Heart right ventricle (tissue), 16 donors: ENCODE measurements around the gene CCDC197. TPM values are rescaled to one million over a fixed set of nuclear protein-coding genes. Genes with fewer than 3 reads are reported as not detected.

ENCODE experiments used
- ATAC-seq, 8 donors: fragments of 200-7000 bp; cut with Tn5 transposase; one replicate each; pipeline ENCODE4 v1.9.1; 2020; ENCODE audit warnings: mild to moderate bottlenecking in 8 of 8, moderate library complexity in 8 of 8, moderate number of reproducible peaks in 1 of 8
- DNase-seq, 2 donors: peaks; one replicate each; pipeline ENCODE4 v3.0.0-alpha.2; 2020
- H3K27ac ChIP-seq, 10 donors: fragments of 200-600 bp; sonication (generic) in 2 of 10; one replicate each; pipeline versions ENCODE4 v1.5.0 to v1.8.0; 2020 to 2022; ENCODE audit warnings: mild to moderate bottlenecking in 3 of 10
- H3K27me3 ChIP-seq, 7 donors: fragments of 200-600 bp; one replicate each; pipeline ENCODE4 v1.8.0; 2021 to 2022; ENCODE audit warnings: mild to moderate bottlenecking in 2 of 7
- H3K36me3 ChIP-seq, 9 donors: fragments of 200-600 bp; sonication (generic) in 1 of 9; one replicate each; pipeline versions ENCODE4 v1.5.0 to v1.8.0; 2020 to 2022; ENCODE audit warnings: mild to moderate bottlenecking in 2 of 9
- H3K4me1 ChIP-seq, 9 donors: fragments of 200-600 bp; sonication (generic) in 1 of 9; one replicate each; pipeline versions ENCODE4 v1.5.0 to v1.8.0; 2020 to 2022; ENCODE audit warnings: mild to moderate bottlenecking in 4 of 9
- H3K4me3 ChIP-seq, 10 donors: fragments of 200-600 bp; sonication (generic) in 2 of 10; one replicate each; pipeline versions ENCODE4 v1.5.0 to v1.8.0; 2020 to 2022; ENCODE audit warnings: mild to moderate bottlenecking in 7 of 10, moderate library complexity in 2 of 10
- H3K9me3 ChIP-seq, 11 donors: fragments of 200-600 bp in 10 of 11; sonication (generic) in 2 of 11; one replicate each; pipeline versions ENCODE4 v1.5.0 to v1.8.0; 2013 to 2022; ENCODE audit warnings: mild to moderate bottlenecking in 2 of 11, control low read depth in 1 of 11, moderate library complexity in 1 of 11
- WGBS, 2 donors: extraction: QIAGEN DNeasy Blood & Tissue Kit; methylation state at CpG; one replicate each; pipeline ENCODE4 v1.1.7; 2013; ENCODE audit warnings: inconsistent platforms in 1 of 2; 5-methylcytosine and 5-hydroxymethylcytosine counted together
- intact Hi-C, 10 donors: fragments of 100-400 bp; cut with DNase I; formaldehyde crosslinking; loops; one replicate each; pipeline versions ENCODE4 v1.11.1 to v1.14.2; 2022
- polyA plus RNA-seq, 2 donors: library from polyadenylated mRNA; stranded (reverse); fragments of 200-250 nt; gene quantifications; one replicate each; pipeline ENCODE4 v1.2.3, GENCODE V29; 2013
- total RNA-seq, 10 donors: library from RNA; stranded (reverse); fragmentation: NEBNext Ultra II Directional in 3 of 10; extraction: Animal tissue kit (Norgen Biotek cat#: 25700) in 3 of 10; gene quantifications; one replicate each; pipeline versions ENCODE4 v1.2.1 to v1.2.4, GENCODE V29; 2021 to 2023
- TF ChIP-seq, protein P1 (sequence below), 9 donors: fragments of 200-600 bp; sonication (generic) in 2 of 9; IDR thresholded peaks; one replicate each; pipeline versions ENCODE4 v1.5.0 to v1.8.0; 2021 to 2022; ENCODE audit warnings: antibody characterized with exemption in 9 of 9, mild to moderate bottlenecking in 5 of 9, moderate library complexity in 1 of 9
- donor health status: Arrhythmogenic right ventricular cardiomyopathy.
- donor health status: ischemic (EF 13 %, LVEDD 7.1; RV severe dilation, severe dysfunction).
- donor health status: healthy with polysubstance abuse.
- donor health status: DM: no; HTN: yes; CAD: no.
- donor health status: DM: no; HTN: no; CAD: no.
- donor health status: ischemic (EF 25% LVEDD 6.9; RV normal size, moderate dysfunction).
- donor health status: ischemic (EF 25% LVEDD 5.7; RV mildly dilated, moderate dysfunction).
- donor health status: healthy.
- donor health status: DM: yes; HTN: yes; CAD: no.
- donor health status: Ischemic cardiomyopathy.
- donor health status: ischemic (EF 35%, LVEDD 5.7; RV mildly dilated, moderate dysfunction).
- donor health status: nonischemic (EF 11% LVEDD 7.7; RV severe dilation, severe dysfunction).
- donor health status: DM: yes; HTN: yes; CAD: no.
- donor health status: PGD.
- donor health status: ischemic (EF 29% LVEDD 5.4; RV normal size, mild dysfunction).
- donor health status: nonischemic (EF 23%, LVEDD 6.1; RV moderate dilation, normal function).

CCDC197 gene
- total and polyA plus RNA-seq, 12 donors: 0.40 to 1.6 (median 0.86) TPM; not detected in 2

DNA sequence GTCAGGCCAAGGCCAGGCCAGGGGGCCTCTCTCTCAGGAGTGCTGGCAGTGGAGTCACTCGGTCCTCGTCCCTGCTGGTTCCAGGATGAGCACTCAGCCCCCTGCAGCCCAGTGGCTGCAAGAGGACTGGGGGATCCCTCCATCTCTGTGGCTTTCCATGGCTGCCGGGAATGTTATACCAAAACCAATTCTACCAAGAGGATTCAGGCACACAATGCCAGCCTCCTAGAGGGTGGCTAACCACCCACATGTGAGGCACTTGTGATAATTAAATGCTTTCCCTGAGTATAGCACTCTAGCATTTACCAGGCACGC is 42.6 kb upstream of the CCDC197 start:
- Histone ChIP-seq H3K27me3 (peaks cover 0 to 4% (median 0%) of the 10 kb centered on the region in 7 donors), H3K36me3 (peaks cover 0 to 56% (median 8%) of the 10 kb centered on the region in 9 donors), H3K27ac (peak overlapping the region in 8 of 10 donors; percentile 29 to 91 (median 78)), H3K4me1 (peaks cover 7 to 75% (median 62%) of the 10 kb centered on the region in 9 donors), H3K9me3 (no peaks in the 10 kb centered on the region), H3K4me3 (peak overlapping the region in 1 of 10 donors; percentile 37)
- TF ChIP-seq, protein P1, sequence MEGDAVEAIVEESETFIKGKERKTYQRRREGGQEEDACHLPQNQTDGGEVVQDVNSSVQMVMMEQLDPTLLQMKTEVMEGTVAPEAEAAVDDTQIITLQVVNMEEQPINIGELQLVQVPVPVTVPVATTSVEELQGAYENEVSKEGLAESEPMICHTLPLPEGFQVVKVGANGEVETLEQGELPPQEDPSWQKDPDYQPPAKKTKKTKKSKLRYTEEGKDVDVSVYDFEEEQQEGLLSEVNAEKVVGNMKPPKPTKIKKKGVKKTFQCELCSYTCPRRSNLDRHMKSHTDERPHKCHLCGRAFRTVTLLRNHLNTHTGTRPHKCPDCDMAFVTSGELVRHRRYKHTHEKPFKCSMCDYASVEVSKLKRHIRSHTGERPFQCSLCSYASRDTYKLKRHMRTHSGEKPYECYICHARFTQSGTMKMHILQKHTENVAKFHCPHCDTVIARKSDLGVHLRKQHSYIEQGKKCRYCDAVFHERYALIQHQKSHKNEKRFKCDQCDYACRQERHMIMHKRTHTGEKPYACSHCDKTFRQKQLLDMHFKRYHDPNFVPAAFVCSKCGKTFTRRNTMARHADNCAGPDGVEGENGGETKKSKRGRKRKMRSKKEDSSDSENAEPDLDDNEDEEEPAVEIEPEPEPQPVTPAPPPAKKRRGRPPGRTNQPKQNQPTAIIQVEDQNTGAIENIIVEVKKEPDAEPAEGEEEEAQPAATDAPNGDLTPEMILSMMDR (IDR thresholded peaks at IDR 0.05): no peak
- intact Hi-C loops: no loop called here
- WGBS, 2 donors: 64 to 67% methylated on average over 4 of the region's 4 CpGs
- DNase-seq: no peak
- no peak for ATAC-seq

DNA sequence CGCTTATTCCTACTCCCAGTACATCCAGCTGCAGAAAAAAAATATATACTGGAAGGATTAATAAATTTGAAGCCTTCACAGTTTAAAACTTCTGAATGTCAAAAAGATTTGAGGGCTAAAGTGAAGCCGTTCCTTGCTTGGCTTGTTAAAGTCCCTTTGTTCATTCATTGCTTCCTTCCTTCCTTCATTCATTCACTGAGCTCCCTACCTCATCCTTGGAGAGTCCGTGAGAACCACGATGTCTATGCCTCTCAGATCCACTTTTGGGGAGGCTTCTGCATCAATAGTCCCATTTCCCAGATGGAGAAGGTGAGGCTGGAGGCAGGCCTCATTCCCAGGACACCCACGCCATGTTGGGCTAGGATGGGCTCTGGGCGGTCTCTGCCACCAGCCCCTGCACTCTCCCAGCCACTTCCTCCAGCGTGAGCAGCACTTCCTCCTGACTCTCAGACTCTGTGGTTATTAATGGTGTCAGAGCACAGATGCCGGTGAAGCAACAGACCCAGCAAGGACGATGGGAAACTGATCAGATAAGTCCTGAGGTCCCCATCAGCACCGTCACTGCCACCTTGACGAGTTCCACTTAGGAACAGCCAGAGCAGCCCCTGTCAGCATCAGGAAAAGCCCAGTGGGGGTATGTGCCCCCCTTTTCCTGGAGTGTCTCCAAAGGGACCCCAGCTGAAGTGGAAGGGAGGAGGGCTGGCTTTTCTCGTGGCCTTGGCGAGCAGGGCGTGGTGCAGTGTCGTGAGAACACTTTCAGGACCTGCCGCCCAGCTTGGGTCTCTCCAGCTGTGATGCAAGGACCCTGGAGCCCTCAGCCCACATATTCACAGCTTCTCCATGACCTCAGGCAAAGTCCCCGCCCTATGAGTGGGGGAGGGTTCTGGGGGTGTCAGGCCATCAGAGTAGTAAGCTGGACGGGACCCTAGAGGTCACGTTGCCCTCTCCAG is 41.9 kb upstream of the CCDC197 start:
- TF ChIP-seq, protein P1 (IDR thresholded peaks at IDR 0.05): no peak
- DNase-seq (no peak), ATAC-seq (peak in 1 of 8 donors; percentile 15)
- H3K27ac ChIP-seq: peak overlapping the region in 9 of 10 donors; percentile 36 to 91 (median 80)
- peaks cover 0 to 52% (median 6%) of the 10 kb centered on the region in 9 donors for H3K36me3 ChIP-seq
- H3K4me3 ChIP-seq: peak overlapping the region in 1 of 10 donors; percentile 37
- H3K27me3 ChIP-seq: peaks cover 0 to 4% (median 0%) of the 10 kb centered on the region in 7 donors
- 31 to 38% methylated on average over 19 of the region's 19 CpGs for WGBS, 2 donors
- intact Hi-C loops: loop anchor here in 1 of 10 donors (5.0 kb wide), 1 partner anchor 47 kb away; no protein-coding TSS in a partner anchor
- H3K4me1 ChIP-seq: peaks cover 7 to 80% (median 65%) of the 10 kb centered on the region in 9 donors
- no peaks in the 10 kb centered on the region for H3K9me3 ChIP-seq

DNA sequence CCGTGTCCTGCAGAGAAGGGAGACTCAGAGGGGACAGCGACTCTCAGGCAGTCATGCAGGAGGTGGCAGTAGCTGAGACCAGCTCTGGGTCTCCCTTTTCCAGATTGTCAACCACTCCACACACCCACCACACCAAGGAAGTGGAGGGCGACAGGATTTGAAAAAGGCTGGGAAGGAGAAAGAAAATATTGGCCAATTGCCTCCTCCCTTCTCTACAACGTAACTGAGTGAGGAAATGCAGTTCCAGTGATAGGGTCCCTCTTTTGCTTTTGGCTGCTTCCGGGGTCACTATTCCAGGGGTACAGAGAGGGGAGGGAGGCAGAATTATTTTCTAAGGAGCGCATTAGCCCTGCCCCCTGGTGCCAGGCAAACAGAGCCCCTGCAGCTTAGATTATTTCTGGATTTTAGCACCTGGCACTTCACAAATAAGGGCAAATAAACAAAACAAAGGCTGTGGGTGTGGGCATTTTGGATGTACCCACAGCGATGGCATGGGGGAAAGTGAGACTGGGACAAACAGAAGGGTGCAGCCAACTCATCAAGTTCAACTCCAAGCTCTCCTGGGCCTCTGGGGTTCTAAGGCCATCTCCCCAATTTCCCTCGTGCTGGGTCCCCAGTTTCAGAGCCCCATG is 41.1 kb upstream of the CCDC197 start:
- Histone ChIP-seq H3K4me3 (peak overlapping the region in 2 of 10 donors; percentile 22 to 37), H3K36me3 (peaks cover 0 to 52% (median 5%) of the 10 kb centered on the region in 9 donors), H3K27ac (peak overlapping the region in 9 of 10 donors; percentile 36 to 91 (median 80)), H3K27me3 (peaks cover 0 to 4% (median 0%) of the 10 kb centered on the region in 7 donors), H3K9me3 (no peaks in the 10 kb centered on the region), H3K4me1 (peaks cover 7 to 84% (median 65%) of the 10 kb centered on the region in 9 donors)
- WGBS, 2 donors: 36 to 41% methylated on average over 8 of the region's 8 CpGs
- intact Hi-C loops: loop anchor here in 2 of 10 donors (2.0 to 5.0 kb wide), 2 partner anchors 19 to 46 kb away; no protein-coding TSS in a partner anchor
- TF ChIP-seq, protein P1 (IDR thresholded peaks at IDR 0.05): no peak
- ATAC-seq: peak in 2 of 8 donors; percentile 5 to 6
- no peak for DNase-seq
